Omental fat pad (tissue), 4 donors: ENCODE results near the gene NFKBIZ. TPM values are rescaled to one million over a fixed set of nuclear protein-coding genes. Genes with fewer than 3 reads are reported as not detected.

Experiments used
- ATAC-seq: fragments of 150-250 bp; one replicate; pipeline ENCODE4 v1.9.1; 2016; ENCODE audit warnings: mild to moderate bottlenecking, moderate library complexity; ENCODE audit not compliant: low FRiP score
- DNase-seq: peaks from one replicate; pipeline ENCODE4 v3.0.0-alpha.2; 2019; ENCODE audit warnings: low spot score
- CTCF ChIP-seq, 3 donors: fragments of 450-650 bp; IDR thresholded peaks; one replicate each; pipeline ENCODE4 v1.5.1; 2016 to 2017; ENCODE audit warnings: antibody characterized with exemption in 3 of 3, mild to moderate bottlenecking in 3 of 3, moderate library complexity in 2 of 3
- total RNA-seq, 4 donors: library from RNA; depleted of rRNA; stranded (reverse); fragments of >200 nt; gene quantifications; one replicate each; pipeline ENCODE4 v1.1.0, GENCODE V29; 2016

The NFKBIZ gene
- total RNA-seq, 4 donors from 2014 or later: 78.2 to 296 (median 108) TPM

- no peak for TF ChIP-seq CTCF (IDR thresholded peaks at IDR 0.05)
- ATAC-seq (no peak), DNase-seq (no peak)
Observed at GRCh38 chr3:101886626-101887025, 37.3 kb downstream of the NFKBIZ start.

- ATAC-seq (peak; percentile 66), DNase-seq (no peak)
- no peak for TF ChIP-seq CTCF (IDR thresholded peaks at IDR 0.05)
Observed at GRCh38 chr3:101888653-101889052, 39.3 kb downstream of the NFKBIZ start.

GRCh38 chr3:101890716-101891115 lies 41.4 kb downstream of the NFKBIZ start:
- no peak for DNase-seq
- ATAC-seq: peak; percentile 56
- no peak for TF ChIP-seq CTCF (IDR thresholded peaks at IDR 0.05)

GRCh38 chr3:101892648-101893047 lies 43.3 kb downstream of the NFKBIZ start:
- no peak for TF ChIP-seq CTCF (IDR thresholded peaks at IDR 0.05)
- ATAC-seq: no peak
- no peak for DNase-seq

- DNase-seq: no peak
- TF ChIP-seq CTCF (IDR thresholded peaks at IDR 0.05): no peak
- ATAC-seq: no peak
Observed at GRCh38 chr3:101896083-101896757, 46.9 kb downstream of the NFKBIZ start.

- no peak for DNase-seq
- TF ChIP-seq CTCF (IDR thresholded peaks at IDR 0.05): no peak
- no peak for ATAC-seq
Observed at GRCh38 chr3:101897013-101897412, 47.7 kb downstream of the NFKBIZ start.

- TF ChIP-seq CTCF (IDR thresholded peaks at IDR 0.05): no peak
- no peak for ATAC-seq
- DNase-seq: no peak
Observed at GRCh38 chr3:101898039-101898438, 48.7 kb downstream of the NFKBIZ start.
